Fibroblast of pulmonary artery (primary cell): ENCODE measurements around the gene SHB.
A peak's percentile ranks its signal among the peaks of the same experiment; 100 is the strongest.
"Not testable (repeated sequence)": the region's sequence is repeated elsewhere in the genome, so short reads cannot be mapped to it uniquely, and the experiment has no call there.

Source experiments
- DNase-seq: peaks from one replicate; pipeline ENCODE4 v3.0.0-alpha.2; 2010; ENCODE audit warnings: low read depth
- H3K4me3 ChIP-seq: replicated peaks from 2 replicates; pipeline ENCODE4 v1.5.1; 2011; ENCODE audit warnings: low read depth, mild to moderate bottlenecking, control low read depth, low read length, moderate library complexity
- CTCF ChIP-seq: IDR thresholded peaks from 2 replicates; pipeline ENCODE4 v1.5.1; 2011; ENCODE audit warnings: mild to moderate bottlenecking, control low read depth, low read length, inconsistent platforms; ENCODE audit errors: missing control alignments

The SHB gene

GRCh38 chr9:37913480-37914153, 155.4 kb downstream of the SHB start:
- peak; percentile 99 for TF ChIP-seq CTCF
- no peak overlapping the region for H3K4me3 ChIP-seq
- peak; percentile 79 for DNase-seq

- no peak overlapping the region for H3K4me3 ChIP-seq
- no peak for TF ChIP-seq CTCF
- peak; percentile 24 for DNase-seq
Observed at GRCh38 chr9:37911271-37911681, 157.8 kb downstream of the SHB start.

- no peak overlapping the region for H3K4me3 ChIP-seq
- DNase-seq, result no peak
- TF ChIP-seq CTCF, result no peak
Observed at GRCh38 chr9:37910271-37910670, 158.8 kb downstream of the SHB start.

GRCh38 chr9:37909836-37910235, 159.2 kb downstream of the SHB start:
- DNase-seq, result not testable (repeated sequence)

GRCh38 chr9:37909326-37909725, 159.7 kb downstream of the SHB start:
- DNase-seq, result no peak
- no peak overlapping the region for H3K4me3 ChIP-seq
- no peak for TF ChIP-seq CTCF

More at GRCh38 chr9:37909836-37910235, 159.2 kb downstream of the SHB start:
- H3K4me3 ChIP-seq, result not testable (repeated sequence)

- TF ChIP-seq CTCF, result no peak
- DNase-seq, result peak; percentile 93
- no peak overlapping the region for H3K4me3 ChIP-seq
Observed at GRCh38 chr9:37908698-37909186, 160.3 kb downstream of the SHB start.

GRCh38 chr9:37908283-37908682, 160.7 kb downstream of the SHB start:
- TF ChIP-seq CTCF, result no peak
- no peak overlapping the region for H3K4me3 ChIP-seq
- DNase-seq, result peak; percentile 41
